IMR-90 (cell line): Measurements from ENCODE around the gene SLC6A16. TPM values are rescaled to one million over a fixed set of nuclear protein-coding genes. Genes with fewer than 3 reads are reported as not detected.

ENCODE experiments used
- microRNA-seq, 2 experiments: library from miRNA; stranded (forward) in 1 of 2; unstranded in 1 of 2; fragments of 10-50 nt in 1 of 2; fragments of <30 nt in 1 of 2; gene quantifications in 1 of 2; microRNA quantifications in 1 of 2; one replicate each; pipeline versions ENCODE3 to v1.1.0; 2013 to 2020; ENCODE audit not compliant: insufficient read depth in 1 of 2, insufficient read length in 1 of 2, unreplicated experiment in 1 of 2
- polyA plus RNA-seq, 3 experiments: library from polyadenylated mRNA; depleted of rRNA; stranded (reverse); fragments of >200 nt; gene quantifications; 2 replicates each; pipeline ENCODE4 v1.2.3, GENCODE V29; 2012; ENCODE audit warnings: low replicate concordance in 1 of 3
- small RNA-seq, 5 experiments: library from RNA; depleted of rRNA; stranded (forward); fragments of <200 nt; gene quantifications; one replicate each; pipeline ENCODE3, GENCODE V24; 2012
- total RNA-seq: library from RNA; depleted of rRNA; stranded (reverse); fragments of >200 nt; gene quantifications from 2 replicates; pipeline ENCODE4 v1.2.3, GENCODE V29; 2012; rRNA removed

The SLC6A16 gene
- total and polyA plus RNA-seq, 2 of the 4 experiments (the other 2 are of a cell fraction), result 0.18 to 0.89 TPM

Small RNAs within 50 kb of the gene (microRNA-seq; reads per million reads assigned to microRNA genes)
- gene MIR4324, result 0 reads per million in 2 experiments

Small RNAs within 50 kb of the gene (small RNA-seq; reads per million reads assigned to genes)
- gene MIR4324, result 0 reads per million in 5 experiments

Other genes starting within 250 kb of the SLC6A16 start
- 72.8 and 81.4 TPM in 2 replicates for gene SNRNP70, start 239.7 kb downstream of the SLC6A16 start, total RNA-seq
- gene SNRNP70, start 239.7 kb downstream of the SLC6A16 start, polyA plus RNA-seq (2012; rRNA removed), result 200 and 344 TPM in 2 replicates
- gene LIN7B, start 210.8 kb downstream of the SLC6A16 start, total RNA-seq, result 2.8 and 3.8 TPM in 2 replicates
- gene LIN7B, start 210.8 kb downstream of the SLC6A16 start, polyA plus RNA-seq (2012; rRNA removed), result 8.0 and 9.9 TPM in 2 replicates
- 0.28 TPM in 1 of 2 replicates, not detected in the other for gene C19orf73, start 206.0 kb downstream of the SLC6A16 start, total RNA-seq
- 1.2 and 2.0 TPM in 2 replicates for gene C19orf73, start 206.0 kb downstream of the SLC6A16 start, polyA plus RNA-seq (2012; rRNA removed)
- 0.83 and 0.90 TPM in 2 replicates for gene PPFIA3, start 205.6 kb downstream of the SLC6A16 start, total RNA-seq
- gene PPFIA3, start 205.6 kb downstream of the SLC6A16 start, polyA plus RNA-seq (2012; rRNA removed), result 1.9 and 2.4 TPM in 2 replicates
- not detected in 2 replicates for gene HRC, start 169.8 kb downstream of the SLC6A16 start, total RNA-seq
- 0.03 TPM in 1 of 2 replicates, not detected in the other for gene HRC, start 169.8 kb downstream of the SLC6A16 start, polyA plus RNA-seq (2012; rRNA removed)
- gene TRPM4, start 167.4 kb downstream of the SLC6A16 start, total RNA-seq, result 1.9 and 2.2 TPM in 2 replicates
- gene TRPM4, start 167.4 kb downstream of the SLC6A16 start, polyA plus RNA-seq (2012; rRNA removed), result 17.4 and 19.7 TPM in 2 replicates
- not detected in 2 replicates for gene CD37, start 10.2 kb upstream of the SLC6A16 start, total RNA-seq
- gene CD37, start 10.2 kb upstream of the SLC6A16 start, polyA plus RNA-seq (2012; rRNA removed), result not detected in 2 replicates
- gene TEAD2, start 37.2 kb upstream of the SLC6A16 start, total RNA-seq, result 30.8 and 31.7 TPM in 2 replicates
- gene TEAD2, start 37.2 kb upstream of the SLC6A16 start, polyA plus RNA-seq (2012; rRNA removed), result 33.6 and 37.6 TPM in 2 replicates
- gene DKKL1, start 38.7 kb upstream of the SLC6A16 start, total RNA-seq, result not detected in 2 replicates
- gene DKKL1, start 38.7 kb upstream of the SLC6A16 start, polyA plus RNA-seq (2012; rRNA removed), result 0.67 TPM in 2 replicates
- gene KASH5, start 63.1 kb upstream of the SLC6A16 start, total RNA-seq, result not detected in 2 replicates
- not detected in 2 replicates for gene KASH5, start 63.1 kb upstream of the SLC6A16 start, polyA plus RNA-seq (2012; rRNA removed)
- not detected in 2 replicates for gene PTH2, start 98.2 kb upstream of the SLC6A16 start, total RNA-seq
- gene PTH2, start 98.2 kb upstream of the SLC6A16 start, polyA plus RNA-seq (2012; rRNA removed), result not detected in 2 replicates
- gene GFY, start 100.2 kb upstream of the SLC6A16 start, total RNA-seq, result not detected in 2 replicates
- not detected in 2 replicates for gene GFY, start 100.2 kb upstream of the SLC6A16 start, polyA plus RNA-seq (2012; rRNA removed)
- not detected in 2 replicates for gene SLC17A7, start 116.3 kb upstream of the SLC6A16 start, total RNA-seq
- gene SLC17A7, start 116.3 kb upstream of the SLC6A16 start, polyA plus RNA-seq (2012; rRNA removed), result 0.03 TPM in 1 of 2 replicates, not detected in the other
- 122 and 125 TPM in 2 replicates for gene PIH1D1, start 126.6 kb upstream of the SLC6A16 start, total RNA-seq
- 76.8 and 77.9 TPM in 2 replicates for gene PIH1D1, start 126.6 kb upstream of the SLC6A16 start, polyA plus RNA-seq (2012; rRNA removed)
- 10.4 and 11.4 TPM in 2 replicates for gene ALDH16A1, start 128.0 kb upstream of the SLC6A16 start, total RNA-seq
- gene ALDH16A1, start 128.0 kb upstream of the SLC6A16 start, polyA plus RNA-seq (2012; rRNA removed), result 12.1 and 12.9 TPM in 2 replicates
- 0.56 and 0.90 TPM in 2 replicates for gene FLT3LG, start 149.0 kb upstream of the SLC6A16 start, total RNA-seq
- 8.3 and 10.2 TPM in 2 replicates for gene FLT3LG, start 149.0 kb upstream of the SLC6A16 start, polyA plus RNA-seq (2012; rRNA removed)
- gene RPL13A, start 162.4 kb upstream of the SLC6A16 start, total RNA-seq, result 1,477 and 1,924 TPM in 2 replicates
- 2,069 and 2,840 TPM in 2 replicates for gene RPL13A, start 162.4 kb upstream of the SLC6A16 start, polyA plus RNA-seq (2012; rRNA removed)
- gene RPS11, start 171.2 kb upstream of the SLC6A16 start, total RNA-seq, result 3,436 and 3,623 TPM in 2 replicates
- gene RPS11, start 171.2 kb upstream of the SLC6A16 start, polyA plus RNA-seq (2012; rRNA removed), result 5,513 and 6,961 TPM in 2 replicates
- gene FCGRT, start 187.5 kb upstream of the SLC6A16 start, total RNA-seq, result 14.7 and 17.0 TPM in 2 replicates
- 64.8 and 68.7 TPM in 2 replicates for gene FCGRT, start 187.5 kb upstream of the SLC6A16 start, polyA plus RNA-seq (2012; rRNA removed)
- 102 and 111 TPM in 2 replicates for gene RCN3, start 202.8 kb upstream of the SLC6A16 start, total RNA-seq
- gene RCN3, start 202.8 kb upstream of the SLC6A16 start, polyA plus RNA-seq (2012; rRNA removed), result 116 and 119 TPM in 2 replicates